ENCODE results near the gene RAB27B.

- no peak for TF ChIP-seq POLR2A (IDR thresholded peaks at IDR 0.05)
- TF ChIP-seq, protein P1, sequence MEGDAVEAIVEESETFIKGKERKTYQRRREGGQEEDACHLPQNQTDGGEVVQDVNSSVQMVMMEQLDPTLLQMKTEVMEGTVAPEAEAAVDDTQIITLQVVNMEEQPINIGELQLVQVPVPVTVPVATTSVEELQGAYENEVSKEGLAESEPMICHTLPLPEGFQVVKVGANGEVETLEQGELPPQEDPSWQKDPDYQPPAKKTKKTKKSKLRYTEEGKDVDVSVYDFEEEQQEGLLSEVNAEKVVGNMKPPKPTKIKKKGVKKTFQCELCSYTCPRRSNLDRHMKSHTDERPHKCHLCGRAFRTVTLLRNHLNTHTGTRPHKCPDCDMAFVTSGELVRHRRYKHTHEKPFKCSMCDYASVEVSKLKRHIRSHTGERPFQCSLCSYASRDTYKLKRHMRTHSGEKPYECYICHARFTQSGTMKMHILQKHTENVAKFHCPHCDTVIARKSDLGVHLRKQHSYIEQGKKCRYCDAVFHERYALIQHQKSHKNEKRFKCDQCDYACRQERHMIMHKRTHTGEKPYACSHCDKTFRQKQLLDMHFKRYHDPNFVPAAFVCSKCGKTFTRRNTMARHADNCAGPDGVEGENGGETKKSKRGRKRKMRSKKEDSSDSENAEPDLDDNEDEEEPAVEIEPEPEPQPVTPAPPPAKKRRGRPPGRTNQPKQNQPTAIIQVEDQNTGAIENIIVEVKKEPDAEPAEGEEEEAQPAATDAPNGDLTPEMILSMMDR (IDR thresholded peaks at IDR 0.05): no peak
Observed at GRCh38 chr18:54942144-54942543, 113.9 kb downstream of the RAB27B start.
